VCaP (cell line): ENCODE data around the gene CPEB3.
A peak's percentile ranks its signal among the peaks of the same experiment; 100 is the strongest.

Experiments used
- H3K27ac ChIP-seq: fragments of 450-650 bp; 2 replicates; pipeline ENCODE4 v1.5.1; 2017
- CTCF ChIP-seq: fragments of 450-650 bp; conservative IDR thresholded peaks from 2 replicates; pipeline ENCODE4 v1.5.1; 2017; ENCODE audit warnings: mild to moderate bottlenecking, moderate library complexity

The CPEB3 gene

GRCh38 chr10:92290076-92290836 lies 622 bp downstream of the CPEB3 start:
- TF ChIP-seq CTCF: no peak
- H3K27ac ChIP-seq: peak overlapping the region; percentile 96

GRCh38 chr10:92284112-92284704 lies 6.7 kb downstream of the CPEB3 start:
- no peak overlapping the region for H3K27ac ChIP-seq
- TF ChIP-seq CTCF: no peak

GRCh38 chr10:92278996-92279696 lies 11.7 kb downstream of the CPEB3 start:
- no peak overlapping the region for H3K27ac ChIP-seq
- no peak for TF ChIP-seq CTCF

- no peak for TF ChIP-seq CTCF
- no peak overlapping the region for H3K27ac ChIP-seq
These were observed 16.8 kb downstream of the CPEB3 start for GRCh38 chr10:92274071-92274470.

GRCh38 chr10:92268748-92269147 lies 22.1 kb downstream of the CPEB3 start:
- TF ChIP-seq CTCF: no peak
- H3K27ac ChIP-seq: no peak overlapping the region; the same call in 1 of the 2 replicates

GRCh38 chr10:92267343-92267742 lies 23.5 kb downstream of the CPEB3 start:
- no peak for TF ChIP-seq CTCF
- H3K27ac ChIP-seq: peak overlapping the region; percentile 59

GRCh38 chr10:92265687-92266258 lies 25.1 kb downstream of the CPEB3 start:
- H3K27ac ChIP-seq: no peak overlapping the region
- no peak for TF ChIP-seq CTCF
